UCSD-AML1 (cell line): ENCODE measurements around the gene AQP10.
A peak's percentile ranks its signal among the peaks of the same experiment; 100 is the strongest.
"Not testable (repeated sequence)": the region's sequence is repeated elsewhere in the genome, so short reads cannot be mapped to it uniquely, and the experiment has no call there.

ENCODE experiments used
- DNase-seq: peaks from one replicate; lab custom pipeline; 2025; ENCODE audit not compliant: unreplicated experiment; lab: John Stamatoyannopoulos, UW

The AQP10 gene

GRCh38 chr1:154323493-154323892 lies 2.6 kb downstream of the AQP10 start:
- DNase-seq = no peak

- DNase-seq = no peak
Measured at GRCh38 chr1:154324241-154324640, 3.3 kb downstream of the AQP10 start.

GRCh38 chr1:154324669-154325582 lies 4.0 kb downstream of the AQP10 start, which contains the start of gene ATP8B2:
Gene ATP8B2 (plus strand): TSS chr1:154325525. CDS start chr1:154328142, 2,617 bp downstream.
- DNase-seq = peak; percentile 78

- DNase-seq = peak; percentile 78
Measured at GRCh38 chr1:154325583-154326545, 5.0 kb downstream of the AQP10 start.

GRCh38 chr1:154326546-154327465 lies 5.9 kb downstream of the AQP10 start:
- peak; percentile 50 for DNase-seq

GRCh38 chr1:154327466-154328317 lies 6.8 kb downstream of the AQP10 start:
- peak; percentile 74 for DNase-seq

GRCh38 chr1:154328318-154329151 lies 7.6 kb downstream of the AQP10 start:
- DNase-seq = no peak

GRCh38 chr1:154329152-154329521 lies 8.2 kb downstream of the AQP10 start:
- DNase-seq = no peak

- no peak for DNase-seq
Measured at GRCh38 chr1:154329551-154330131, 8.7 kb downstream of the AQP10 start.

GRCh38 chr1:154330669-154331068 lies 9.8 kb downstream of the AQP10 start:
- no peak for DNase-seq

GRCh38 chr1:154334079-154335024 lies 13.5 kb downstream of the AQP10 start:
- no peak for DNase-seq

- DNase-seq = peak; percentile 85
Measured at GRCh38 chr1:154335025-154335714, 14.3 kb downstream of the AQP10 start.

- DNase-seq = no peak
Measured at GRCh38 chr1:154337253-154337894, 16.5 kb downstream of the AQP10 start.

- DNase-seq = no peak
Measured at GRCh38 chr1:154338875-154339274, 18.0 kb downstream of the AQP10 start.

- not testable (repeated sequence) for DNase-seq
Measured at GRCh38 chr1:154341366-154341765, 20.5 kb downstream of the AQP10 start.

GRCh38 chr1:154342132-154342531 lies 21.2 kb downstream of the AQP10 start:
- no peak for DNase-seq
